Measurements from ENCODE around the gene ARHGAP23. TPM values are rescaled to one million over a fixed set of nuclear protein-coding genes. Genes with fewer than 3 reads are reported as not detected.

Gene ARHGAP23
- total and polyA plus RNA-seq, 10 of the 15 experiments (the other 5 are each of a cell fraction or from before 2014, with no cell fraction given): 0.23 to 5.8 (median 2.1) TPM

DNA sequence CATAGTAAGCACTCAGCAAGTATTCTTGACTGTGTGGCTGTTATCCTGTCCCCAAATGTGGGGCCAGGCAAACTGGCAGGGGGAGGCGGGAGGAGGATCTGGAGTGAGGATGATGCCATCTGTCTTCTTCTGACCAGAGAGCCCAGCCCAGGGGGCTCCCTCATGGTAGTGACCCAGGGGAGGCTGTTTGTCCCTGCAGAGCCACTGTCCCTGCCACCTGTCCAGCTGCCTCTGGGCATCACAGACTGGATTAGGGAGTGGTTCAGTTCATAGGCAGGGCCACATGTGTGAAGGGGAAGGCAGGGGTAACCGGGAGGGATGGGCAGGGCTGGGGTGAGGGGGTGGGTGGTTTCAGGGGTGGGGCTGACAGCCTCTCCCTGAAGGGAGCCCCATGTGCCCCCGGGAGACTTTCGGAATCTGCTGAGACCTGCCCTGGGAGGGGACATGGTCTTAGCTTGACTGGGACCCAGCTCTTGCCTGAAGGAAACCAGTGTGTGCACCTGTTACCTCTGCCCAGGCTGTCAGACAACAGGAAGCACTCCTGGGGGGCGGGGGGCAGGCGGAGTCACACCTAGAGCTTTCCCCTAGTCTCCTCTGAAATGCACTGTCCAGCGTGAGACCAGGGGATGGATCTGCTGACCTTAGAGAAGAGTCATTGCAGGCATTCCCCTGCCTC, 15.2 kb downstream of the ARHGAP23 start:
- FAIRE-seq (no peak), DNase-seq (ENCODE audit: low read depth, low spot score) (peak; percentile 30), ATAC-seq (peak; percentile 73)
- no peak overlapping the region for H3K27ac ChIP-seq (ENCODE audit: control insufficient read depth, insufficient read depth)
- ChIA-PET CTCF (interaction anchor here (0.6 to 2.1 kb wide), 10 partner anchors 13 to 979 kb away, joined by 3 to 6 read pairs (median 4); no protein-coding TSS in a partner anchor), RAD21 (ENCODE audit: unreplicated experiment) (interaction anchor here (0.7 to 1.0 kb wide), 2 partner anchors 14 to 21 kb away, joined by 3 read pairs; no protein-coding TSS in a partner anchor), SMC1A (ENCODE audit: uncharacterized antibody, unreplicated experiment) (interaction anchor here (1.1 to 1.7 kb wide), 3 partner anchors 20 to 46 kb away, joined by 3 to 4 read pairs (median 4); no protein-coding TSS in a partner anchor), POLR2A (interaction anchor here (0.5 kb wide), 1 partner anchor 36 kb away, joined by 5 read pairs; no protein-coding TSS in a partner anchor)
- BruUV-seq (replicated peaks): no TSS peak
- 39% methylated on average over 6 of the region's 7 CpGs for WGBS (ENCODE audit: insufficient coverage, insufficient replicate concordance, low lambda C conversion rate, missing lambda C conversion rate)
- no peaks in the 10 kb centered on the region for H4K20me1 ChIP-seq (ENCODE audit: control insufficient read depth, insufficient read depth)
- no peak overlapping the region for H3K4me3 ChIP-seq
- in situ Hi-C loops (cut with MboI) (loop anchor here (5.0 kb wide), 1 partner anchor 49 kb away; no protein-coding TSS in a partner anchor), intact Hi-C loops (cut with micrococcal nuclease; ENCODE audit: unreplicated experiment) (loop anchor here (1.0 to 2.0 kb wide), 3 partner anchors 42 to 224 kb away; no protein-coding TSS in a partner anchor)
- no peaks in the 10 kb centered on the region for H3K79me2 ChIP-seq (ENCODE audit: control insufficient read depth, insufficient read depth, low read length)
- no peak overlapping the region for H2AFZ ChIP-seq (ENCODE audit: control insufficient read depth, low read depth, low read length)
- H3K4me1 ChIP-seq (ENCODE audit: control insufficient read depth, insufficient read depth, low read length): peaks cover 5% of the 10 kb centered on the region; the same call in 1 of the 2 replicates
- H3K4me2 ChIP-seq (ENCODE audit: control insufficient read depth, insufficient read depth): peak overlapping the region; percentile 21
- no peaks in the 10 kb centered on the region for H3K36me3 ChIP-seq (ENCODE audit: control insufficient read depth in 2 of 2, insufficient read depth in 2 of 2, low read length in 1 of 2)
- no peaks in the 10 kb centered on the region for H3K27me3 ChIP-seq (replicated peaks in 1 of 2; ENCODE audit: control insufficient read depth in 2 of 2, insufficient read depth in 2 of 2, low read length in 1 of 2)
- no peak overlapping the region for H3K9ac ChIP-seq (ENCODE audit: control insufficient read depth, insufficient read depth, low read length)
- no peaks in the 10 kb centered on the region for H3K9me3 ChIP-seq (replicated peaks; ENCODE audit: control insufficient read depth, insufficient read depth, low read length)
- TF ChIP-seq ASH2L (IDR thresholded peaks at IDR 0.05; ENCODE audit: borderline replicate concordance, low read depth) (no peak), IKZF1 (conservative IDR thresholded peaks at IDR 0.05) (no peak), IKZF2 (IDR thresholded peaks at IDR 0.05) (no peak), MXI1 (IDR thresholded peaks at IDR 0.05; ENCODE audit: low read depth, low read length) (no peak), TBL1XR1 (IDR thresholded peaks at IDR 0.05; ENCODE audit: low read depth, low read length) (no peak), ZBED1 (IDR thresholded peaks at IDR 0.05; ENCODE audit: borderline replicate concordance) (no peak), ZNF207 (IDR thresholded peaks at IDR 0.05; ENCODE audit: borderline replicate concordance) (no peak), BHLHE40 (IDR thresholded peaks at IDR 0.05; ENCODE audit: borderline replicate concordance in 1 of 2, low read depth in 2 of 2, low read length in 1 of 2) (no peak), EP300 (IDR thresholded peaks at IDR 0.05; ENCODE audit: borderline replicate concordance in 1 of 2, control insufficient read depth in 1 of 2, low read depth in 2 of 2, low read length in 2 of 2) (no peak), YBX1 (IDR thresholded peaks at IDR 0.05) (no peak), RCOR1 (conservative IDR thresholded peaks at IDR 0.05; ENCODE audit: low read depth, low read length) (no peak), ZNF217 (IDR thresholded peaks at IDR 0.05) (no peak), NBN (IDR thresholded peaks at IDR 0.05) (no peak)
- TF ChIP-seq, protein P1, sequence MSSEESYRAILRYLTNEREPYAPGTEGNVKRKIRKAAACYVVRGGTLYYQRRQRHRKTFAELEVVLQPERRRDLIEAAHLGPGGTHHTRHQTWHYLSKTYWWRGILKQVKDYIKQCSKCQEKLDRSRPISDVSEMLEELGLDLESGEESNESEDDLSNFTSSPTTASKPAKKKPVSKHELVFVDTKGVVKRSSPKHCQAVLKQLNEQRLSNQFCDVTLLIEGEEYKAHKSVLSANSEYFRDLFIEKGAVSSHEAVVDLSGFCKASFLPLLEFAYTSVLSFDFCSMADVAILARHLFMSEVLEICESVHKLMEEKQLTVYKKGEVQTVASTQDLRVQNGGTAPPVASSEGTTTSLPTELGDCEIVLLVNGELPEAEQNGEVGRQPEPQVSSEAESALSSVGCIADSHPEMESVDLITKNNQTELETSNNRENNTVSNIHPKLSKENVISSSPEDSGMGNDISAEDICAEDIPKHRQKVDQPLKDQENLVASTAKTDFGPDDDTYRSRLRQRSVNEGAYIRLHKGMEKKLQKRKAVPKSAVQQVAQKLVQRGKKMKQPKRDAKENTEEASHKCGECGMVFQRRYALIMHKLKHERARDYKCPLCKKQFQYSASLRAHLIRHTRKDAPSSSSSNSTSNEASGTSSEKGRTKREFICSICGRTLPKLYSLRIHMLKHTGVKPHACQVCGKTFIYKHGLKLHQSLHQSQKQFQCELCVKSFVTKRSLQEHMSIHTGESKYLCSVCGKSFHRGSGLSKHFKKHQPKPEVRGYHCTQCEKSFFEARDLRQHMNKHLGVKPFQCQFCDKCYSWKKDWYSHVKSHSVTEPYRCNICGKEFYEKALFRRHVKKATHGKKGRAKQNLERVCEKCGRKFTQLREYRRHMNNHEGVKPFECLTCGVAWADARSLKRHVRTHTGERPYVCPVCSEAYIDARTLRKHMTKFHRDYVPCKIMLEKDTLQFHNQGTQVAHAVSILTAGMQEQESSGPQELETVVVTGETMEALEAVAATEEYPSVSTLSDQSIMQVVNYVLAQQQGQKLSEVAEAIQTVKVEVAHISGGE (CRISPR knock-in tag; IDR thresholded peaks at IDR 0.05): no peak
- TF ChIP-seq, protein P2, sequence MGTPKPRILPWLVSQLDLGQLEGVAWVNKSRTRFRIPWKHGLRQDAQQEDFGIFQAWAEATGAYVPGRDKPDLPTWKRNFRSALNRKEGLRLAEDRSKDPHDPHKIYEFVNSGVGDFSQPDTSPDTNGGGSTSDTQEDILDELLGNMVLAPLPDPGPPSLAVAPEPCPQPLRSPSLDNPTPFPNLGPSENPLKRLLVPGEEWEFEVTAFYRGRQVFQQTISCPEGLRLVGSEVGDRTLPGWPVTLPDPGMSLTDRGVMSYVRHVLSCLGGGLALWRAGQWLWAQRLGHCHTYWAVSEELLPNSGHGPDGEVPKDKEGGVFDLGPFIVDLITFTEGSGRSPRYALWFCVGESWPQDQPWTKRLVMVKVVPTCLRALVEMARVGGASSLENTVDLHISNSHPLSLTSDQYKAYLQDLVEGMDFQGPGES (IDR thresholded peaks at IDR 0.05): no peak
- TF ChIP-seq, protein P3, sequence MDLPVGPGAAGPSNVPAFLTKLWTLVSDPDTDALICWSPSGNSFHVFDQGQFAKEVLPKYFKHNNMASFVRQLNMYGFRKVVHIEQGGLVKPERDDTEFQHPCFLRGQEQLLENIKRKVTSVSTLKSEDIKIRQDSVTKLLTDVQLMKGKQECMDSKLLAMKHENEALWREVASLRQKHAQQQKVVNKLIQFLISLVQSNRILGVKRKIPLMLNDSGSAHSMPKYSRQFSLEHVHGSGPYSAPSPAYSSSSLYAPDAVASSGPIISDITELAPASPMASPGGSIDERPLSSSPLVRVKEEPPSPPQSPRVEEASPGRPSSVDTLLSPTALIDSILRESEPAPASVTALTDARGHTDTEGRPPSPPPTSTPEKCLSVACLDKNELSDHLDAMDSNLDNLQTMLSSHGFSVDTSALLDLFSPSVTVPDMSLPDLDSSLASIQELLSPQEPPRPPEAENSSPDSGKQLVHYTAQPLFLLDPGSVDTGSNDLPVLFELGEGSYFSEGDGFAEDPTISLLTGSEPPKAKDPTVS (IDR thresholded peaks at IDR 0.05; ENCODE audit: low read depth, low read length): no peak
